Nephron progenitor cell (in vitro differentiated cells): ENCODE data around the gene CORO6.
A peak's percentile ranks its signal among the peaks of the same experiment; 100 is the strongest.

Experiments
- DNase-seq: peaks from one replicate; pipeline ENCODE4 v3.0.0; 2021
- H3K27ac Mint-ChIP-seq: 2 replicates; pipeline ENCODE4 v1.8.0; 2021; ENCODE audit warnings: mild to moderate bottlenecking, moderate library complexity, mixed read lengths
- H3K27me3 Mint-ChIP-seq: 2 replicates; pipeline ENCODE4 v1.8.0; 2021; ENCODE audit warnings: mild to moderate bottlenecking, low read depth, mixed read lengths; ENCODE audit not compliant: poor library complexity
- H3K36me3 Mint-ChIP-seq: 2 replicates; pipeline ENCODE4 v1.8.0; 2021; ENCODE audit warnings: low read depth, mixed read lengths
- H3K4me1 Mint-ChIP-seq: 2 replicates; pipeline ENCODE4 v1.8.0; 2021; ENCODE audit warnings: mixed read lengths
- H3K4me3 Mint-ChIP-seq: 2 replicates; pipeline ENCODE4 v1.8.0; 2021; ENCODE audit warnings: mild to moderate bottlenecking, moderate library complexity, mixed read lengths
- H3K9me3 Mint-ChIP-seq: 2 replicates; pipeline ENCODE4 v1.8.0; 2021; ENCODE audit warnings: mild to moderate bottlenecking, moderate library complexity, mixed read lengths
- TF ChIP-seq, protein P1 (sequence below): fragments of 200-600 bp; sonication (generic); IDR thresholded peaks from 2 replicates; pipeline ENCODE4 v1.5.0; 2021; ENCODE audit warnings: antibody characterized with exemption

Gene CORO6

DNA sequence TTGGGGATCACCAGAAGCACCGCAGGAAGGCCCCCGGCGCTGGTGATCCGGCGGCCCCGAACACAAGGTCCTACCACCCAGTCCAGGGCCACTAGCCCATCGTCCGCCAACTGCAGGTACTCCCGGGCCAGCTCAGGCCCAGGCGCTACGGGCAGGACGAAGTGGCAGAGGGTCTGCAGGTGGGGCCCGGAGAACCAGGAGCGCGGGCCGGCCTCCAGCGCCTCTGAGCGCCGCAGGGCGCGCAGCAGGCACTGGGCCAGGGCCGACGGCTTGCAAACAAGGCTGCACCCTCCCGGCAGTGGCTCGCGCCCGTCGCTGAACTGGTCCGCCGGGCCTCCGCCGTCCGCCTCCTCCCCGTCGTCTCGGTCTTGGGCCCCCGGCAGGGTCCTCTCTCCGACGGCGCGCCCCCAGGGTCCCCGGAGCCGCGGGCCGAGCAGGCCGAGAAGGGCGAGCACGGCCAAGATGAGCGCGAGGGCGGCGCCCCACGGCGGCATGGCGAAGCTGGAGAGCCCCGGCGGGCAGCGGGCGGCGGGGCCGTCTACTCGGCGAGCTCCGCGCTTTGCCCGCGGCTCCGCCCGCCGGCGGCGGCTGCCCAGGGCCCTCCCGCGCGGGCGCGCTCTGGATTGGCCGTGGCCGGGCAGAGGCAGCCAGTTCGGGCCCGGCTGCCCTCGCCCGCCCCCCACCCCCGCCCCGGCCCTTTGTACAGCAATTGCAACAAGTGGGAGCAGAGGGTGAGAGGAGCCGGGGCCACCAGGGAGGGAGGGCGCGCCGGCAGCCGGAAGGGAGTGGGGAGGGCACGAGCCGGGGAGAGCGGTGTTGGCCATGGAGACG is 56.0 kb downstream of the CORO6 start, which contains the start of gene ABHD15:
Gene ABHD15 (minus strand): TSS at position 565 of the 831 bp plus-strand sequence. CDS start 71 bp downstream, at position 494.
- peak; percentile 72 for DNase-seq
- TF ChIP-seq, protein P1, sequence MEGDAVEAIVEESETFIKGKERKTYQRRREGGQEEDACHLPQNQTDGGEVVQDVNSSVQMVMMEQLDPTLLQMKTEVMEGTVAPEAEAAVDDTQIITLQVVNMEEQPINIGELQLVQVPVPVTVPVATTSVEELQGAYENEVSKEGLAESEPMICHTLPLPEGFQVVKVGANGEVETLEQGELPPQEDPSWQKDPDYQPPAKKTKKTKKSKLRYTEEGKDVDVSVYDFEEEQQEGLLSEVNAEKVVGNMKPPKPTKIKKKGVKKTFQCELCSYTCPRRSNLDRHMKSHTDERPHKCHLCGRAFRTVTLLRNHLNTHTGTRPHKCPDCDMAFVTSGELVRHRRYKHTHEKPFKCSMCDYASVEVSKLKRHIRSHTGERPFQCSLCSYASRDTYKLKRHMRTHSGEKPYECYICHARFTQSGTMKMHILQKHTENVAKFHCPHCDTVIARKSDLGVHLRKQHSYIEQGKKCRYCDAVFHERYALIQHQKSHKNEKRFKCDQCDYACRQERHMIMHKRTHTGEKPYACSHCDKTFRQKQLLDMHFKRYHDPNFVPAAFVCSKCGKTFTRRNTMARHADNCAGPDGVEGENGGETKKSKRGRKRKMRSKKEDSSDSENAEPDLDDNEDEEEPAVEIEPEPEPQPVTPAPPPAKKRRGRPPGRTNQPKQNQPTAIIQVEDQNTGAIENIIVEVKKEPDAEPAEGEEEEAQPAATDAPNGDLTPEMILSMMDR, result no peak
- Mint-ChIP-seq H3K9me3 (no peaks in the 10 kb centered on the region), H3K4me3 (peak within 1 kb of the TSS; percentile 90), H3K36me3 (peaks cover 7% of the 10 kb centered on the region), H3K4me1 (peaks cover 37% of the 10 kb centered on the region), H3K27me3 (peaks cover 73% of the 10 kb centered on the region), H3K27ac (no peak within 1 kb of the TSS)

DNA sequence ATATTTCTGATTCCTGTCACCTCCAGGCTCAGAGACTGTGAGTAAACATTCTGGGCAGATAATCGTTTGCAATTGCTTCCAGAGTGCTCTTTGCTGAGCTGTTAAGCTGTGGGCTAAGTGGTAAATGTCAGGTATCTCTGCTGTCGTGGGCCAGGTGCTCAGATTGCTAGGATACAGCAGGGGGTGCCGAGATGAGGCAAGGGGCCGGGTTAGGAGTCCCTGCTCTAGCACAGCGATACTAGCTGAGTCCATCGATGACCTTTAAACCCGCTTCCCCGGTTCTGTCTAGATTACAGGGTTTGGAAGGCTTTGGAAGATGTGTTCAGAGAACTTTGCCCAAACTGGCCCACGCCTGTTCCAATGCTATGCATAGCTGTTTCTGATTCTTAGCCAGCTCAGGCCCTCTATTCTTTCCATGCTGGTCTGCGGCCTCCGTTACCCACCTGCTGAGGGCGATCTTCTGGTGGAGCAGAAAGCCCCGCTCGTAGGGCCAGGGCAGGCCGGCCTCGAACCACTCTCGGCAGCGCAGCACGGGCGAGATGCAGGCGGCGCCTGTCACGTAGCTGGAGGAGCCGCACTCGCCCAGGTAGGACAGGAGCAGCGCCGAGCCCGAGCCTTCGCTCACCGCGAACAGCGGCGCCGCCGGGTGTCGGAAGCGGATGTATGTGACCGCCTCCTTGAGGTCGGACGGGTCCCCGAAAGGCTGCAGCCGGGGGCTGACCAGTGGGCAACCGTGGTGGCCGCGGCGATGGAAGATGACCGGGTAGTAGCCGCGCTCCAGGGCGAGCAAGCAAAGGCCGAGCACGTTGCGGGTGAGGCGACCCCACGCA is 56.9 kb downstream of the CORO6 start:
- H3K4me1 Mint-ChIP-seq, result peaks cover 34% of the 10 kb centered on the region
- H3K27me3 Mint-ChIP-seq, result peaks cover 78% of the 10 kb centered on the region
- H3K27ac Mint-ChIP-seq, result no peak overlapping the region
- no peaks in the 10 kb centered on the region for H3K9me3 Mint-ChIP-seq
- H3K36me3 Mint-ChIP-seq, result peaks cover 4% of the 10 kb centered on the region
- DNase-seq, result peak; percentile 47
- TF ChIP-seq, protein P1, result peak; percentile 12
- peak overlapping the region; percentile 69 for H3K4me3 Mint-ChIP-seq
